Endothelial cell of umbilical vein (primary cell): ENCODE data around the gene NDUFA8.

Experiments
- CTCF ChIP-seq, 2 donors: IDR thresholded peaks; 1 replicate in 1 of 2; 2 replicates in 1 of 2; pipeline ENCODE4 v1.5.1; 2011; ENCODE audit warnings: low read length in 2 of 2, mild to moderate bottlenecking in 2 of 2, moderate library complexity in 2 of 2, control low read depth in 1 of 2, inconsistent platforms in 1 of 2, low read depth in 1 of 2; ENCODE audit not compliant: insufficient read depth in 1 of 2; ENCODE audit errors: extremely low read depth in 1 of 2
- GATA2 ChIP-seq: IDR thresholded peaks from 2 replicates; pipeline ENCODE4 v1.7.0; 2011; ENCODE audit warnings: low read depth, mild to moderate bottlenecking, moderate library complexity, mixed read lengths, low read length; ENCODE audit not compliant: insufficient read length, insufficient read depth
- JUN ChIP-seq: IDR thresholded peaks from 2 replicates; pipeline ENCODE4 v1.6.1; 2011; ENCODE audit warnings: borderline replicate concordance, low read depth; ENCODE audit not compliant: insufficient read length, insufficient read depth
- MYC ChIP-seq: IDR thresholded peaks from one replicate; pipeline ENCODE4 v1.6.1; 2011; ENCODE audit warnings: mild to moderate bottlenecking, low read depth, low read length
- POLR2A ChIP-seq: IDR thresholded peaks from 2 replicates; pipeline ENCODE4 v1.6.1; 2012; ENCODE audit warnings: low read depth, mild to moderate bottlenecking, control low read depth, low read length
- POLR2AphosphoS5 ChIP-seq: IDR thresholded peaks from 2 replicates; pipeline ENCODE4 v1.6.1; 2012; ENCODE audit warnings: low read depth, mild to moderate bottlenecking, control low read depth, low read length, moderate library complexity; ENCODE audit not compliant: insufficient read depth

- TF ChIP-seq POLR2AphosphoS5, result no peak
- TF ChIP-seq CTCF (IDR thresholded peaks at IDR 0.05; ENCODE audit: extremely low read depth in 1 of 2, insufficient read depth in 1 of 2, low read depth in 1 of 2, low read length in 2 of 2), result no peak
- TF ChIP-seq POLR2A, result no peak
- no peak for TF ChIP-seq GATA2
- TF ChIP-seq JUN, result no peak
- TF ChIP-seq MYC, result no peak
Measured at GRCh38 chr9:122130837-122131236, 28.7 kb downstream of the NDUFA8 start.
